ENCODE measurements around the gene ADGRE2.

ADGRE2 gene

DNA sequence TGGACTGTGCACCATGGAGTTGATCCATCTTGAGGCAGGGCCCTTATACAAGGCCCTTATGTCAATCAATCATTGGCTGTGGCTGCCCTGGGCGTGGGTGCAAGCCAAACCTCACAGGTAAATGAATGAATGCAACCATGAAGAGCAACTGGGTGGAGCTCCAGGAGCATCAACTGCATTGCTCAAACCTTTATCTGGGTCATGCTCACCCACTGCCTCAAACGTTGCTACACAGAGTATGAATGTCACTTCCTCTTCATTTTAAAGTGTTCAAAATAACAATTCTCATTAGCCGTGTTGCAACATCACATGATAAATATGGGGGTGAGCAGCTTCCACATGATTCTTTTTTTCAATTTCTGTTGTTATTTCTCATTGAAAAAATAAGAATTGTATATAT, 94.9 kb downstream of the ADGRE2 start:
- TF ChIP-seq CTCF (IDR thresholded peaks at IDR 0.05; ENCODE audit: low read depth, low read length): no peak
- no peak for DNase-seq (ENCODE audit: low read depth in 2 of 2)
- no peak overlapping the region for H3K4me3 ChIP-seq (replicated peaks in 1 of 2; ENCODE audit: low read depth in 2 of 2, low read length in 2 of 2)
